Measurements from ENCODE around the gene WDR4.
"Not testable (repeated sequence)": the region's sequence is repeated elsewhere in the genome, so short reads cannot be mapped to it uniquely, and the experiment has no call there.

Gene WDR4, protein sequence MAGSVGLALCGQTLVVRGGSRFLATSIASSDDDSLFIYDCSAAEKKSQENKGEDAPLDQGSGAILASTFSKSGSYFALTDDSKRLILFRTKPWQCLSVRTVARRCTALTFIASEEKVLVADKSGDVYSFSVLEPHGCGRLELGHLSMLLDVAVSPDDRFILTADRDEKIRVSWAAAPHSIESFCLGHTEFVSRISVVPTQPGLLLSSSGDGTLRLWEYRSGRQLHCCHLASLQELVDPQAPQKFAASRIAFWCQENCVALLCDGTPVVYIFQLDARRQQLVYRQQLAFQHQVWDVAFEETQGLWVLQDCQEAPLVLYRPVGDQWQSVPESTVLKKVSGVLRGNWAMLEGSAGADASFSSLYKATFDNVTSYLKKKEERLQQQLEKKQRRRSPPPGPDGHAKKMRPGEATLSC

DNA sequence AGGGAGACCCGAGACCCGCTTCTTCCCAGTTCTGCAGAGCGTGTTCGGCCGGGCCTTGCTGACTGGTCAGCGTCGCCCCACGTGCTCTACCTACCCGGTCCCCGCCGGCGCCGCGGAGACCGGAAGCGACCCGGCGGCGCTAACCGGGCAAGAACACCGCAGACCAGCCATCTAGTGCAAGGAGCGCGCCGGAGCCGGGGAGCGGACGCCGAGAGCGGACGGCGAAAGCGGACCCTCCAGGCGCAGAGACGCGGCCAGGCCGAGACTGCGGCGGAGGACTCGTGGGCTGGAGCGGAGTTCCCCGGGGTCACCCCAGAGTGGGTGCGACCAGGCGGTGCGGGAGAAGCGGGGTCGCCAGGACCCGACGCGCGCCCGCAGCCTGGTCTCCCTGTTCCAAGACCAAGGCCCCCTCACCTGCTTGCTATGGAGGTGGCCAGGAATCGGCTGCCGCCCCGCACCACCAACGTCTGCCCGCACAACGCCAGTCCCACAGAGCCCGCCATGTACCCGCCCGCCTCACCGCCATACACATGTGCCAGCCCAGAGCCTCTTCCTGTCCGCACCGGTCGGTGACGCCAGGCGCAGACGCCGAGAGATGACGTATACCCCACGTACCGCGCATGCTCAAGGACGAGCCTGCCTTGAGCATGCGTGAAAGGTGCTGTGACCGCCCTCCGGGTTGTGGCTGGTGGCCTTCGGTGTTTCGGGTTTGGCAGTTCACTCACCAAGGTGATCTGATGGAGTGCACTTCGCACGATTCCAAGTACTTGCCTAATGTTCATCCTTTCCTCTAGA lies at the start of gene WDR4:
Gene WDR4 (minus strand): TSS at position 547 of the 795 bp plus-strand sequence. CDS start 44 bp downstream, at position 503.
- intact Hi-C loops (cut with DNase I) = loop anchor here (1.0 to 10.0 kb wide), 2 partner anchors 14 to 776 kb away; partner anchors contain the start of genes HSF2BP, NDUFV3 and RRP1B
- DNase-seq = peak; percentile 87 to 99 (median 92)

DNA sequence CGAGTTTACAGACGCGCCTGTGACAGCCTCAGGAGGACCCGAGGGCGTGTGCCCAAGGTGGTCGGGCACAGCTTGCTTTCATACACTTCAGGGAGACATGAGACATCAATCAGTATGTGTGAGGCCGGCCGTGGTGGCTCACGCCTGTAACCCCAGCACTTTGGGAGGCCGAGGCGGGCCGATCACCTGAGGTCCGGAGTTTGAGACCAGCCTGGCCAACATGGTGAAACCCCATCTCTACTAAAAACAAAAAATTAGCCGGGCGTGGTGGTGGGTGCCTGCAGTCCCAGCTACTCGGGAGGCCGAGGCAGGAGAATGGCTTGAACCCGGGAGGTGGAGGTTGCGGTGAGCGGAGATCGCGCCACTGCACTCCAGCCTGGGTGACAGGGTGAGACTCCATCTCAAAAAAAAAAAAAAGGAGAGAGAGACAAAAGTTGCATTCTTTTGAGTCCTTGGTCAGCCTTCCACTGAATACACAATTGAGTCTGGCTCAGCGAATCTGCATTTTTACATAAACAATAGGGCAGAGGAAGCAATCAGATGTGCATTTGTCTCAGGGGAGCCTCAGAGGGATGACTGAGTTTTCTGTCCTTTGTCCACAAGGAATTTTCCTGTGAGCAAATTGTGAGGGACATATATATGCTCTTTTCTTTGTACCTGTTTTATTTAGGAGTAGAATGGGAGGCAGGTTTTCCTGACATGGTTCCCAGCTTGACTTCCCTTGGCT lies 48.3 kb upstream of the WDR4 start:
- intact Hi-C loops (cut with DNase I) = loop anchor here (10.0 kb wide), 1 partner anchor 47 kb away; the partner anchor contains the start of gene PKNOX1
- DNase-seq = not testable (repeated sequence)

DNA sequence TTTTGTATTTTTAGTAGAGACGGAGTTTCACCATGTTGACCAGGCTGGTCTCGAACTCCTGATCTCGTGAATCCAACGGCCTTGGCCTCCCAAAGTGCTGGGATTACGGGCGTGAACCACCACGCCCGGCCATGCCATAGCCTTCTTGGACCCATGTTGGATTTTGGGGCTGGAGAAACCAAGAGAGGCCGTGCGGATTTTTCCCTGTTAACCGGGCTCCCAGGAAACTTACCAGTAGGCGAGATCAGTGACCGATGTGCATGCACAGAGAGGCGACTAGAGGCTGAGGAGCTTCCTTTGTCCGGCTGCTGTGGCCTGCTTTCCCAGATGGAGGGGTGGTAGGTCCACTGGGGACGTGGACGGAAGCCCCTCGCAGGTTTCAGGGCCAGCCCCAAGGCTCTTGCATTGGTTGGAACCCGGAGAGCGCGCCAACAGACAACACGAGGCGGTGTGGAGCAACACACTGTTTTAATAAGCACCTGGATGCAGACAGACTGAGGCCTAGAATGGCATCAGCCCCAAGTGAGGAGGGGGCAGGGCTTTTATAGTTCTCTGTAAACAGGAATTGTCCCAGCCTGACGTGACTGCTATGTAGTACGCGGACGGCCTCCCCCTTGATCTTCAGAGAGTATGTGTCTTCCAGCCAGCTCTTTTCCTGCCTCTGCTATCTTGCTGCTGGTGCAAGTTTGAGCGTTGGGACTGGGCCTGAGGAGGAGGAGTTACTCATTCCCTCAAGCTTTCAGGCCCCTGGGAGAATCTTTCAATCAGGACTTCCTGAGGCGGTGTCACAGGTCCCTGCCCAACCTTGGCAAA lies 46.0 kb upstream of the WDR4 start, which contains the start of gene ERVH48-1:
Gene ERVH48-1 (minus strand): TSS at position 517 of the 813 bp plus-strand sequence. CDS start 6,624 bp downstream, outside the sequence.
- intact Hi-C loops (cut with DNase I) = loop anchor here (10.0 kb wide), 1 partner anchor 49 kb away; the partner anchor contains the start of gene PKNOX1

DNA sequence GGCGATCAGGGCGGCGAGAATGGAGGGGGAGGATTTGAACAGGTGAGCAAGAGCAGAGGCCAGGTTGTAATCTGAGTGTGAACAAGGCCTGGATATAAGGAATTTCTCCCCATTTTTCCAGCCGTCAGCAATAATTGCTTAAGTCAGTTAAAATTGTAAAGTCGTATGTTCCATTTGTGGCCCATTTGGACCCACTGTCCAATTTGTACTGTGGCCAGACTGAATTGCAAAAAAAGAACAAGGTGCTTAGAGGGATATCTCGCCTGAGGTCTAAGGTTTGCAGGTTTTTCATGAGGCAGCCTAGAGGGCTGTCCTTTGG lies 45.1 kb upstream of the WDR4 start:
- intact Hi-C loops (cut with DNase I) = loop anchor here (10.0 kb wide), 1 partner anchor 50 kb away; the partner anchor contains the start of gene PKNOX1
- DNase-seq = peak in 1 of 10 donors; percentile 74

More for the DNA sequence above, 46.0 kb upstream of the WDR4 start, which contains the start of gene ERVH48-1:
- DNase-seq = peak in 1 of 10 donors; percentile 38

DNA sequence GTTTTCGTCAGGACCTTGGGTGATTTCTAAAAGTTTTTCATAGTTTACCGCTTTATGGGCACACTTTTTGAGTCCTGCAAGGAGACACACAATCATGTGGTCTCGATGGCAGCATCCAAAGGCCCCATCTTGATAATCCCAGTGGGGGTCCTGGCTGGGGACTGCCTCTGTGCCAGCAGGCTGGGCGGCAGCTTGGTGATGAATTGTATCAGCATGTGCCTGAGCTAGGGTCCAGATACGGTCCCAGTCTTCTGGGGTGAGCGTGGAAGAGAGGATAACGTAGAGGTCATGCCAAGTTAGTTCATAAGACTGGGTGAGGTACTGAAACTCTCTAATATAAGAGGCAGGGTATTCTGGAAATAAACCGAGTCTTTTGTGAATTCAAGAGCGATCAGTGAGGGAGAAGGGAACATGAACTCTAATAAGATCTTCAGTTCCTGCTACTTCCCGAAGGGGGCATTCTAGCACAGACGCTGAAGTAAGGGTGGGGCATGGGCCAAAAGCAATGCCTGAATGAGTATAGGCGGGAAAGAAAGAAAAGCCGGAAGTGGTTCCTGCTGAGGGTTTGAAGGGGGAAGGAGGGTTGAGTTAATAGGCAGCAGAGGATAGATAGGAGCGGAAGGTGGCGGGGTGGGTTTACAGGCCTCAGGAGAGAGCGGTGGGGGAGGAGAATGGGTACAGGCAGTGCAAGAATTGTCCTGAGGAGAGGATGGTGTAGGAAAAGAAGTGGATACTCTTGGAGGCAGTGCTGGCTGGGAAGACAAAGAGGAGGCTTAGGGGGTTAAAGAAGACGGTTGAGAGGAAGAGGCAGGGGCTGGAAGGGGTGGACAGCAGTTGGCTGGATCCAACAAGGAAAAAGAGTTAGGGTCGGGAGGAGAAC lies 44.5 kb upstream of the WDR4 start:
- DNase-seq = peak in 8 of 10 donors; percentile 39 to 93 (median 67)
- intact Hi-C loops (cut with DNase I) = loop anchor here (10.0 kb wide), 1 partner anchor 51 kb away; the partner anchor contains the start of gene PKNOX1

DNA sequence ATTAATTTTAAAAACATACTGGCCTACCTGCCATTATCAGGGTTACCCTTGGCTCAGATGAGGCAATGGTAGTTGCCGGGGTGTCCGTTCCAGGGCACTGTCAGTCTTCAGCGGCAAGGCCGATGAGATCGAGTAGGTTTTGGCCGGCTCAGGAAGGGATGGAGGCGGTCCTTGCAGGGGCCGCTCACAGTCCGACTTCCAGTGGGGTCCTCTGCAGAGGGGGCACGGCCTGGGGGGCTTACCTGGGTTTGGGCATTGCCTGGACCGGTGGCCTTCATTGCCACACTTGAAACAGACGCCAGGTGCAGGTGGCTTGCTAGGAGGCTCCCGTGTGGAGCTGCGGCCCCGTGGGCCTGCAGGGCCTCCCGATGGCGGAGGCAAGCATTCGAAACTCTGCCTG lies 43.6 kb upstream of the WDR4 start:
- intact Hi-C loops (cut with DNase I) = loop anchor here (10.0 kb wide), 1 partner anchor 52 kb away; the partner anchor contains the start of gene PKNOX1
- peak in 1 of 10 donors; percentile 77 for DNase-seq

DNA sequence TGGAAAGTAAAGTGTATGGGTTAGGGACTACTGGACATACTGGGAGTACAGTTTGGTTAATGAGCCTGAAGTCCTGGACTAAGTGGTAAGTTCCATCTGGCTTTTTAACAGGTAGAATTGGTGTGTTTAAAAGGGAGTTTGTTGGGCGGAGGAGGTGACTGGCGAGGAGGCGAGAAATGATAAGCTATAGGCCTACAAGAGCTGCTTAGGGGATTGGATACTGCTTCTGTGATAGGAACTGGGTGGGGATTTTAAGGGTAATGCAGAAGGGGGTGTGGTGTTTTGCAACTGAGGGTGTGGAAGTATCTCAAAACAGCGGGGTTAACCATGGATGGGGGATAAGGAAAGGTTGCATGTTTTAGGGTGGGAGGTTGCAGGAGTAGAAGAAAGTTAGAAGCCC lies 42.6 kb upstream of the WDR4 start:
- peak in 1 of 10 donors; percentile 5 for DNase-seq
- intact Hi-C loops (cut with DNase I) = loop anchor here (10.0 kb wide), 1 partner anchor 53 kb away; the partner anchor contains the start of gene PKNOX1

DNA sequence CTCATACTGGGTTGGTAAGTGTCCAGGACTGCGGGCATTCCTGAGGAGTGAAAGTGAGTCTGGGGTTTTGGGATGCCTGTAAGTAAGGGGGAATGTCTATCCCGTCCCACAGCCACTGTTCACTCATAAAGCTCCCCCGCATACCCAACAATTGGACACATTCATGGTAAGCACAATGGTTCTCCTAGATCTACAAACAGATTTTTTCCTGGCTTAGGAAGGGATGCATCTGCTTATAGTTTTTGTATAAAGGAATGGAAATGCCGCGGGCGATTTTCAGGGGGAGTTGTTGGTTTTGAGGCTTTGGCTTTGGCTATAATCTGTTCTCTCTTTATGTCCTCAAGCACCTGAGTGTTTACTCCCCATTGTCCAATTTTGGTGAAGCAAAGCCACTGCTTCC lies 39.0 kb upstream of the WDR4 start:
- intact Hi-C loops (cut with DNase I) = no loop called here

DNA sequence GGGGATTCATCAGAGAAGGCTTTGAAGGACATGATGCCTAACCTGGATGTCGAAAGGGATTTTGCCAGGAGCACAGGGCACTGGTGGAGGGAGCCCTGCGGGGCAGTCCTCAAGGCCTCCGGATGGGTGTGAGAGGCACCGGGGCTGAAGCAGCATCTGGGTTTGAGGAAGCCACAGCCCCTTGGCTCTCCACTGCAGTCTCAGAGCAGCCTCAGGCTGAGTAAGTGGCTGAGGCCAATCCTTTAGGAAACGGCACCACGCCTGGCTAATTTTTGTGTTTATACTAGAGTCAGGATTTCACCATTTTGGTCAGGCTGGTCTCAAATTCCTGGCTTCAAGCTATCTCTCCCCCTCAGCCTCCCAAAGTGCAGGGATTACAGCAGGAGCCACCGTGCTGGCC lies 34.1 kb upstream of the WDR4 start:
- intact Hi-C loops (cut with DNase I) = no loop called here
- peak in 1 of 10 donors; percentile 65 for DNase-seq

More for the DNA sequence above, 39.0 kb upstream of the WDR4 start:
- DNase-seq = no peak

DNA sequence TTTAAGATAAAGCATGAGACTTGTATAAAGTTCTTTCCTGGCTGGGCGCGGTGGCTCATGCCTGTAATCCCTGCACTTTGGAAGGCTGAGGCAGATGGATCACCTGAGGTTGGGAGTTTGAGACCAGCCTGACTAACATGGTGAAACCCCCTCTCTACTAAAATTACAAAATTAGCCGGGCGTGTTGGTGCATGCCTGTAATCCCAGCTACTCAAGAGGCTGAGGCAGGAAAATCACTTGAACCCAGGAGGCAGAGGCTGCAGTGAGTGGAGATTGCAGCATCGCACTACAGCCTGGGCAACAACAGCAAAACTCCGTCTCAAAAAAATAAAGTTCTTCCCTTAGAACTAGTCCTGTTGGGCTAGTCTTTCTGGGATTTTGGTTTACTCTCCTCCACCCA lies 32.6 kb upstream of the WDR4 start:
- peak in 1 of 10 donors; percentile 44 for DNase-seq

DNA sequence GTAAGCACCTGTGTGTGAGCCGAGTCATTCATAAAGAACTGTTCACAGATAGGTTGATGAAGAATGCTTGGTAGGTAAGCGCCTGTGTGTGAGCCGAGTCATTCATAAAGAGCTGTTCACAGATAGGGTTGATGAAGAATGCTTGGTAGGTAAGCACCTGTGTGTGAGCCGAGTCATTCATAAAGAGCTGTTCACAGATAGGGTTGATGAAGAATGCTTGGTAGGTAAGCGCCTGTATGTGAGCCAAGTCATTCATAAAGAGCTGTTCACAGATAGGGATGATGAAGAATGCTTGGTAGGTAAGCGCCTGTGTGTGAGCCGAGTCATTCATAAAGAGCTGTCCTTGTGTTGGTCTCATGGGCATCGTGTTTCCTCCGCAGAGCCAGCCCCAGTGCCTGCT lies 29.1 kb upstream of the WDR4 start:
- intact Hi-C loops (cut with DNase I); DNase-seq: not testable (repeated sequence)

More for the DNA sequence above, 32.6 kb upstream of the WDR4 start:
- intact Hi-C loops (cut with DNase I) = not testable (repeated sequence)

DNA sequence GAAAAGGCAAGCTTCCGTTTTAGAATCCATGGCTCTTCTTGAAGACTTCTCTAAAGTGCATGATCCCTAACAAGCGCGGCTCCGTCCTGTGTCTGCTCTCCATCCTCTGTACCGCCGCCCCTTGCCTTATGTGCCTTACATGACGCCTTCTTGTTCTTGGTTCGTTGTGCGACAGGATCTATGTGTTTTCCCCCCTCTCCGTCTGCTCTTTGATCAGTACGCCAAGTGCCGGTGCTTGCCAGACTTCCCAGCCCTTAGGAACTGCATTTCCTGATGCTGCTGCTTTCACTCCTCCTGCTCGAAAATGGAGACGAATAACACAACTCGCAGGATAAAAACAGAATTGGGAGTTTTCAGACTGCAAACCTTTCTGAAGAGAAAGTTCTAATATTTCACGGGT lies 26.9 kb upstream of the WDR4 start:
- intact Hi-C loops (cut with DNase I) = no loop called here
- DNase-seq = peak in 3 of 10 donors; percentile 36 to 82 (median 70)

DNA sequence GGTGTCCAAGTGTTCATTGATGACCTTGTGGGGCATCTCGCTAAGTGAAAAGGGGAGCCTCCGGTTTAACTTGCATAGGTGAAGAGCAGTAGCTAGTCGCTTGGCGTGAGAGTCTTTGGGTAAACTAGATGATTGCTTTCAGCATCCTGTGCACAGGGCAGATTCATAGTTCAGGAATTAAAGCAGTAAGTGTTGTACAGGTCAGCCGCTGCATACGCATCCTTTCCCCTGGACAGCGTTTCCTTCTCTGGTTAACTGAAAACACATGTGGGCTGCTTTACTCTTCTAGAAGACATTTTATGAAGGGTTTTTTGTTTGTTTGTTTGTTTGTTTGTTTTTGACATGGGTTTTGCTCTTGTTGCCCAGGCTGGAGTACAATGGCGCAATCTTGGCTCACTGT lies 25.9 kb upstream of the WDR4 start:
- DNase-seq = peak in 1 of 10 donors; percentile 2
- intact Hi-C loops (cut with DNase I) = no loop called here

DNA sequence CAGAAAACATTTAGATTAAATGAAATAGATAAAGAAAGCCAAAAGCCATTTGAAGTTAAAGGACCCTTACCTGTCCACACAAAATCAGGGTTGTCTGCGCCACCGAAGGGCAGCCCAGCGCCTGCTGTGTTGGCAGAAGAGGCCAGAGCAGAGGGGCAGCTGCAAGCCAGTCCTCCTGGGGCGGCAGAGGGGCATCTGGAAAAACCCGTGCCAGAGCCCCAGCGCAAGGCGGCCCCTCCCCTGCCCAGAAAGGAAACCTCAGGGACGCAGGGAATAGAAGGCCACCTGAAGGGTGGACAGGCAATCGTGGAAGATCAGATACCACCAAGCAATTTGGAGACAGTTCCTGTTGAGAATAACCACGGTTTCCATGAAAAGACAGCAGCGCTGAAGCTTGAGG lies 24.5 kb upstream of the WDR4 start:
- DNase-seq = peak in 2 of 10 donors; percentile 58 to 71
- intact Hi-C loops (cut with DNase I) = no loop called here

DNA sequence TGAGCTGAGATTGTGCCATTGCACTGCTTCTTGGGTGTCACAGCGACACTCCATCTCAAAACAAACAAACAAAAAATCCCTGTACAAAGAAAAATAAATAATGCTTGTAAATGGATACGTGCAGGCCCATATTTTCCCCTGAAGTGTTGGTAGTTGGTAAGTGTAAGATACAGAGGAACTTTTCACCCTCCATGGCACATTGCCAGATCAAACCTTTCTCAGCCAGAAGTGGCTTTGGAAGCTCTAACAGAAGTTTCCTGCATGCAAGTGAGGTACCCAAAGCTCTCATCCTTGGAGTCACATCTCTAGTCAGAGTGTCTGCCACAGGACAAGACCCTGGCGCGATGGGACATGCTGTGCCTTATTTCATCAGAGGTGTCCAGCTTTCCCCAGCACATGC lies 21.1 kb upstream of the WDR4 start:
- intact Hi-C loops (cut with DNase I) = no loop called here
- DNase-seq = peak in 1 of 10 donors; percentile 31

DNA sequence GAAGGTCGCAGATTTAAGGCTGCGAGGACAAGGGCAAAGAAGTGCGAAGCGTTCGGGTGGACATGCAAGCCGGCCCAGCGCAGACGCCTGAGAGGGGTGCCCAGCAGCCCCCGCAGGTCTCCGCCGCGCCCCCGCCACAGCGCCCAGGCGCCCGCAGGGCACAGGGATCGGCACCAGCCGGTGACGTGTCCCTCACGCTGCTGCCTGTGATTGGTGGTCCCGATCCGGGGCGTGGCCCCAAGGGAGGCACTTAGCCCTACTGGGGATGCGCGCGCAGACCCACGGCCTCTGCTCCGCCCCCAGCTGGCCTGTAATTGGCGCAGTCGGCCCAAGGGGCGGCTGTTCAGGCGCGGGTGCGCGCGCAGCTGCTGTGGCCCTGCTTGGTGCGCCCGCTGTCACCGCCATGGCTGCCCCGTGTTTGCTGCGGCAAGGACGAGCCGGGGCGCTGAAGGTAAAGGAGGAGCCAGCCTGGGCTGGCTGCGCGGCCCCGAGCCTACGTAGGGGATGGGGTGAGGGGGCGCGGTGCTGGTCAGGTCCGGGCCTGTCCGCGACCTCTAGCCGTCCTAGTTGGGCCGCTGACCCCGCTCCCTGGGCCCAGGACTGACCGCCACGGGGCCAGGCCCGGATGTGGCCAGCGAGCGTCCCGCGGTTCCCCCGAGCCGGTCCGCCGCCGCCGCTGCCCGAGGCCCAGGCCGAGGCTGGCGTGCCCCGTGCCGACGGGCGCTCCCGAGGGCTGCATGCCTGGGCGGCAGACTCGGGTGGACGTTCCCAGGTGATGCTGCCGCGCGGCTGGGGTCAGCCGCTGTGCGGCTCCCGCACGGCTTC lies 13.8 kb upstream of the WDR4 start, which contains the start of gene NDUFV3:
Gene NDUFV3 (plus strand): TSS at position 379 of the 825 bp plus-strand sequence. CDS start 25 bp downstream, at position 404.
- intact Hi-C loops (cut with DNase I) = loop anchor here (1.0 kb wide), 1 partner anchor 14 kb away; the partner anchor contains the start of gene WDR4
- DNase-seq = peak; percentile 100

DNA sequence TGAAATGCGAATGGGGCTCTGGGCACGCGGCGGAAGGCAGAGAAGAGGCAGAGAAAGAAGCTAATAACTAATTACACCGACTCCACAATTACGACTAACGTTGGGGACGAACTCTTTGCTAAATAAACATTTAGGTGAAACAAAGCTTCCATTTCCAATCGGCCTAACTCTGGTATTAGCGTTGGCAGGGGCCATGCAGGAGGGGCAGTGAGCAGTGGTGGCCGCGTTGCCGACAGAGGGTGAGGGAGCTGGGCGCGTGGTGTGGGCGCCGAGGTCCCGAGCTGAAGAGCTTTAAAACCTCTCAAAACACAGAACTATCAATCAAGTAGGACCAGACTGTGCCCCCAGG lies 13.2 kb upstream of the WDR4 start:
- DNase-seq = no peak
- intact Hi-C loops (cut with DNase I) = no loop called here

All from posterior cingulate gyrus (tissue), 11 donors.